Tongue (tissue), 2 donors: ENCODE results near the gene RASL11A. TPM values are rescaled to one million over a fixed set of nuclear protein-coding genes. Genes with fewer than 3 reads are reported as not detected.
"Not testable (repeated sequence)": the region's sequence is repeated elsewhere in the genome, so short reads cannot be mapped to it uniquely, and the experiment has no call there.

Experiments used
- DNase-seq: peaks from one replicate; pipeline ENCODE4 v3.0.0-alpha.2; 2015
- total RNA-seq: library from RNA; depleted of rRNA; stranded (reverse); fragments of >200 nt; gene quantifications from one replicate; pipeline ENCODE4 v1.2.3, GENCODE V29; 2014

Gene RASL11A
- total RNA-seq, 1 donor from 2014 or later, result 1.7 TPM

GRCh38 chr13:27269114-27269665 is 1.4 kb upstream of the RASL11A start:
- peak; percentile 57 for DNase-seq

DNA sequence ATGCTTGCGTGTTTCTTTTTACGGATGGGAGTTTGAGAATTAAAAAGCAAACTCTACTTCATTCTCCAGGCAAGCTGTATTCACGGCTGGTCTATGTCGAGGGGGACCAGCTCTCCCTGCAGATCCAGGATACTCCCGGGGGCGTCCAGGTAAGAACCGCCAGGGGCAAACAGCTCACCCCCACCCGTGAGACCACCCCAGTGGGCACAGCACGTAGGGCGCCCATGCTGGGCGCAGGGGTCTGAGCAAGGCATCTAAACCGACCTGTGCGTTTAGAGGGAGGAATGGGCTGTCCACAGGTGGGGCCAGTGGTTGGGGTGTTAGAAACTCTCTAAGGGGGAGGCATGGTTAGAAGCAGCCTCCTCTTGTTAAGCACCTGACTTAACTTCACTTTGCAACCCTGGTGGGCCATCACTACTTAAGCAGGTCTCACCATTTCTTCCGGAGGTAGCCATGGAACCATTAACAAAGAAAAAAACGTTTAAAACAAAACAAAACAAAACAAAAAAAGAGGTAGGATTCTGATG is 1.0 kb downstream of the RASL11A start:
- DNase-seq, result no peak

DNA sequence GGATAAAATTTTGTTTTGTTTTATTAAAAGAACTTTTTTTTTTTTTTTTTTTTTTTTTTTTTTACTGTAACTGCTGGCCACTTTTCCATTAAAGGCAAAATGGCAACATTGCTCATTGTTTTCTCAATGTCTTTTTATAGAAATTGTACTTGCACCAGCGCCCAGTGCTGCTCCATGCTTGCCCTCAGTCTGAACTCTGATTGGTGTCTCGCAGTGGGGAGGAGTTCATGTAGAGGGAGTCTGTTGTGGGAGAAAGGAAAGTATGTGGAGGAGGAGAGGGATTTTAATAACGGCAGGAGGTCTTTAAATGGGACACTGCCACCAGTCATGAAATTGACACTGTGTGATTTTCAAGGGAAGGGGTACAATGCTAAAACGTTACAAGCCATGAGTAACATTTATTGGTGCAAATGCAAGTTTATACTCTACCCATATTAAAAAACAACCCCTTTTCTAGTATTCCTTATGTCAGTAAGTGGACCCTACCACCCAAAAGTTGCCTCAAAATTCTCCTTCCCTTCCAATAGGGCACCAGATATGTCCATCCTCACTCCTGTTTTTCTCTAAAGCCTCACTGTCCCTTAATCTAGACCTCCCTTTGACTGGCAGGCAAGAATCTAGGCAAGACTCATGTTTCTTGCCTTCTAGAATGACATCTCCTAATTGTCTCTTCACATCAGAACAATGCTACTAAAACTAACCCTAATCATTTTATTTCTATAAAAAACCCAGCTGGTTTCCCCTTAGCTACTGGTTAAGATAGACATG is 3.2 kb downstream of the RASL11A start:
- no peak for DNase-seq

DNA sequence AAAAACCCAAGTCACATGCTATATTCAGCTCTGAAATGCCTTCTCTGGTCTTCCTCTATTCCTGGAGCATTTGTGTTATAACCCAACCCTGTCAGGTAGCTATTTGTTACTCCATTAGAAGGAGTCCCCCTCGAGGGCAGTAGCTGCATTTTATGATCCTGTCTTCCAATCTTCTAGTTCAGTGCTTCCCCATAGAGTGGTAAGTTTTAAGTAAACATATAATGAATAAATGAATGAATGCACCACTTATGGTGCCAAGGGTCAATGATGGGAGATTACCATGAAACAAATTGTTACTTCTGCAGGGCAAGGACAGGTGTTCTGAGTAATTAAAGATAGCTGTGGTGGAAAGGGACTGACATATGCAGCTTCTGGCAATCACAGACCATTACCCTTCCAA is 4.0 kb downstream of the RASL11A start:
- DNase-seq, result no peak

- DNase-seq, result no peak
These were observed 5.6 kb downstream of the RASL11A start for GRCh38 chr13:27276188-27276587.

DNA sequence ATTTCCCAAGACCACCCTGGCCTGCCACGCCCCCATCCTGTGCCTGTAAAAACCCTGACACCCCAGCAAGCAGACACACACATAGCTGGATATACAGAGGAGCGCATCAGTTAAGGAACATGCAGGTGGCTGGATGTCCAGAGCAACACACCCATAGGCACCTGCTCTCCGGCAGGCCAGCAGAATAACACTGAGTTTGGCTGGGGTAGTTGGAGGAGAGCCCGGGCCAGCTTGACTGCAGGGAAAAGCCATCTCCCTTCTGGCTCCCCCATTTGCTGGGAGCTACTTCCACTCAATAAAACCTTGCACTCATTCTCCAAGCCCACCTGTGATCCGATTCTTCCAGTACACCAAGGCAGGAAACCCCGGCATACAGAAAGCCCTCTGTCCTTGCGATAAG is 8.9 kb downstream of the RASL11A start:
- no peak for DNase-seq

- DNase-seq, result no peak
These were observed 9.5 kb downstream of the RASL11A start for GRCh38 chr13:27280009-27280656.

DNA sequence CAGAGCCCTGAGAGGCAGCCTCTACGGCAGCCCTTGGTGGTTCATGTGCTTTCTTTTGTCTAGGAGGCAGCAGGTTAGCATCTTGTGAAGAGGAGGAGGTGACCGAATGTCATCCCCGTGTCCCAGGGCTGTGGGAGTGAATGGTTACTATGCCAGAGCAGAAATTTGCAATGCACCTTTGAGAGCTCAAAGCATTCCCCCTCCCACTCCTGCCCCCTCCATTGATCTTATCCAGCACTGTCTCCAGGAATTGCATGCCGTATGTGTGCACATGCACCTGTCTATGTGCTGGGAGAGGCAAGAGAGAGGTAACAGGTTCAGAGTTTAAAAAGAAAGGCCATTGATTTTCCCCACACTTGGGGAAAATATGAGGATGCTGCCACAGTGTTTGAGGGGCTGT is 10.2 kb downstream of the RASL11A start:
- DNase-seq, result no peak

DNA sequence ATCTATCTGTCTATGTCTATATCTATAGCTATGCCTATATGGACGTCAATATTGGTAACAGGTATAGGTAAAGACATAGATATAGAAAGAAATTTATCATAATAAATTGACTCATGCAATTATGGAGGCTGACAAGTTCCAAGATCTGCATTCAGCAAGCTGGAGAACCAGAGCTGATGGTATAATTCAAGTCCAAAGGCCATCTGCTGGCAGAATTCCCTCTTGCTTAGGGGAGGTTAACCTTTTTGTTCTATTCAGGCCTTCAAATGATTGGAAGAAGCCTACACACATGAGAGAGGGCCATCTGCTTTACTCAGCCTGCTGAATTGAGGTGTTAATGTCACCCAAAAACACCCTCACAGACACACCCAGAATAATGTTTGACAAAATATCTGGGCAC is 10.8 kb downstream of the RASL11A start:
- DNase-seq, result no peak

DNA sequence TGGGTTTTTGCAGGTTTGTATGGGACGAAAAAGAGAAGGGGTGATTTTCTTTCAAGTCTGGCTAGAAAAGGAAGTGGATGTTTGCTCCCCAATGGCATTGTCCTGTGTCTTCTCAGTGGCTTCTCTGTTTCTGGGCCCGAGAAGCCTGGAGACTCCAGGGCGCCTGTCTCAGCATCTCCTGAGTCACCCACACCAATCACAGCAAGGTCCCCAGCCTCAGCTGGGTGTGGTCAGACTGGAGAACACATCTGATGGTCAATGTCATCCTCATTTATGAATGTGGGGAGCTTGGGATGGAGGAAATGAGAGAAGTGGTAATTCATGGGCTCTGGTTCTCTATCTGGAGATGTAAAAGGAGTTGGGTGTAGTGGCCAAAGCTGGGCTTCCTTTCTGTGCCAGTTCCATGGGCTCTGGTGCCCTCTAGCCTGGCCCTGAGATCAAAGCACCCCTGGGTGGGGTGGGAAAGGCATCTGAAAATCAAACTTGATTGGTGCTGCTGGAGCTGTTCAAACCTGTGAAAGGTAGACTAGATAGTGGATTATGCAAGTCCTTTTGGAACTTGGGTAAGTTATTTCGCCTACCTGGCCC is 13.4 kb downstream of the RASL11A start:
- DNase-seq, result no peak

- DNase-seq, result no peak
These were observed 17.8 kb downstream of the RASL11A start for GRCh38 chr13:27288392-27288791.

- DNase-seq, result no peak
These were observed 18.5 kb downstream of the RASL11A start for GRCh38 chr13:27289011-27289665.

DNA sequence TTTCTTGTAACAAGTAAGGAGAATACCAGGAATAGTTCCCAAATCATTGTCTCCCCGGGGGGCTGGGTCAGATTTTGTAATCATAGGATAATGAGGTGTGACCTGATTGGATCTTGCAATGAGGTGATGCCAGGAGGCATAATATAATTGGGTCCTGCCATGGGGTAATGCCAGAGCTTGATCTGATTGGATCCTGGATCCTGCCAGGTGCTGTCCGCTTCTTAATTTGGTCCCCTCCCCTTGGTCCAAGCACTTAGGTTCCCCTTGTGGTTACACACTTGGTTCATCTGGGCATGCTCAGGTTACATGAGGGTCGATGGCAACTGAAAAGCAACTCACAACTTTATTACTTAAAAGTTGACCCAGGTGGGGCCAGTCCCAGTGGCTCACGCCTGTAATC is 20.1 kb downstream of the RASL11A start:
- DNase-seq, result no peak

- DNase-seq, result not testable (repeated sequence)
These were observed 21.3 kb downstream of the RASL11A start for GRCh38 chr13:27291967-27292366.

DNA sequence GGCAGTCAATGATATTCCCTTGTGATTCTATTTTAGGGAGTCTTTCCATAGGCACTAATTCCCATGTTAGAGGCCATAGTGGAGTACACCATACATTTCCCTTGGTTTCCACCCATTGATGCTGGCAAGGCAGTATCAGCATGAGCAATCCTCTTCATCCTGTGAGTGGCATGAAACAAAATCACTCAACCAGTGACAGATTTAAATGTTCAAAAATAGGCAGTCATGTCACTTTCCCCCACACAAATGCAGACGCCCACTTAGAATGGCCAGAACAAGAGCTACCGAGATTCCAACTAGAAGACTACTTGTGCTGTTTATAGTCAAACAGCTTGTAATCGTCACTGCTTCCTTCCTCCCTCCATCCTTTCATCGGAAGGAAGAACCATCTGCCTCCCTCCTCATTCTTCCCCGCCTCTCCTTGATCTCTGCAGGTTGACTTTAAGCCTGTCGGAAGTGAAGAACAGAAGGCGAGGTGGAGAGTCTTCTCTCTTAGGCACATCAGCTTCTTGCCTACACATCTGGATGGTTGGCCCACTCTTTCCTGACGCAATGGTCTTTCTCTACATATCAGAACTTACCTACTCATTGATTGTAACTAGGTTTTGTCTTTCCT is 22.6 kb downstream of the RASL11A start:
- DNase-seq, result no peak

DNA sequence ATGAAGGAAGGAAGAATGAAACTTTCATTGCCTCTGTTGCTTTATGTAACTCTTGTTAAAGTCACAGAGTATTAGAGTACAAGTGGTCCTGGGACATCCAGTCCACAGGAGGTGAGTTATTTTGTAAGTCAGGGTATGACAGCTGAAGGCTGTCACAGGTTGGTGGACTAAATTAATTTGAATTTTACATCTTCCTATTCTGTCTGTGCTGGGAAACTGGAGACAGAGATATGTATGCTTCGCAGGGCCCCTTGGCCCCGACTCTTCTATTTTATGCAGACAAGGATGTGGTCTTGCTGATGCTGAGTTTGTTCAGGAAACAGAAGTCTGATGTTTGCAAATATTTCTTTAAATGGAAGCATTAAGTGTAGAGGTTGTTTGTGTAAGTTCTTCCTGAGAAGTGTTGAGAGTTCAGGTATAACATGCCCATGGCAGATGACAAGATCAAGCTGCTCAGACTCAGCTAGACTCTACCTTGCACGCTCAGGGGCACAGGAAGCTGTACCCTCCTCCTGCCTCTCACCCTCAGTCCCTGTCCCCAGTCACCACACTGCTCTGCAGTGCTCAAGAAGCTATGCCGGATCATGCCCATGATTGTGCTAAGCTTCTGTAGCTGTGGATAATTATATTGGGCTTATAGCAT is 23.4 kb downstream of the RASL11A start:
- DNase-seq, result no peak

- DNase-seq, result no peak
These were observed 24.5 kb downstream of the RASL11A start for GRCh38 chr13:27295096-27295495.

GRCh38 chr13:27295660-27296059 is 25.0 kb downstream of the RASL11A start:
- DNase-seq, result no peak

- DNase-seq, result no peak
These were observed 25.9 kb downstream of the RASL11A start for GRCh38 chr13:27296496-27296895.

GRCh38 chr13:27298849-27299248 is 28.2 kb downstream of the RASL11A start:
- no peak for DNase-seq

DNA sequence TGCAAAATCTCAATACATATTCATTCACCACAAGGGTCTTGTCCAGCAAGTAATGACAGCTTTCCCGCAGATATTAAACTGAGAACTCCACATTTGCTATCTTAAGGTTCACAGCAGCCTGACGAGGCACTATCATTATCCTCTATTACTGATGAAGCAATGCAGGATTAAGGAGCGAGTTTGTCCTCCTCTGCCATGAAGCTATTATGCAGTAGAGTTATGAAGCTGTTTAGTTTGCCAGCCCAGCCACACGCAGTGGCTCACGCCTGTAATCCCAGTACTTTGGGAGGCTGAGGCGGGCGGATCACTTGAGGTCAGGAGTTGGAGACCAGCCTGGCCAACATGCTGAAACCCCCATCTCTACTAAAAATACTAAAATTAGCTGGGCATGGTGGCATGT is 29.8 kb downstream of the RASL11A start:
- DNase-seq, result not testable (repeated sequence)
